Suprapubic skin (tissue), 4 donors: ENCODE results near the gene TPRX1. TPM values are rescaled to one million over a fixed set of nuclear protein-coding genes. Genes with fewer than 3 reads are reported as not detected.
"Not testable (repeated sequence)": the region's sequence is repeated elsewhere in the genome, so short reads cannot be mapped to it uniquely, and the experiment has no call there.

Experiments
- DNase-seq, 2 donors: peaks; one replicate each; pipeline ENCODE4 v3.0.0-alpha.2; 2019; ENCODE audit warnings: low spot score in 2 of 2
- H3K27ac ChIP-seq: fragments of 200-600 bp; sonication (generic); one replicate; pipeline ENCODE4 v1.5.1; 2019
- H3K27me3 ChIP-seq: fragments of 200-600 bp; sonication (generic); one replicate; pipeline ENCODE4 v1.5.1; 2019
- H3K36me3 ChIP-seq: fragments of 200-600 bp; sonication (generic); one replicate; pipeline ENCODE4 v1.5.1; 2019
- H3K4me1 ChIP-seq: fragments of 200-600 bp; sonication (generic); one replicate; pipeline ENCODE4 v1.5.1; 2019
- H3K4me3 ChIP-seq: fragments of 200-600 bp; sonication (generic); one replicate; pipeline ENCODE4 v1.5.1; 2019; ENCODE audit warnings: mild to moderate bottlenecking
- H3K9me3 ChIP-seq: fragments of 200-600 bp; sonication (generic); one replicate; pipeline ENCODE4 v1.5.1; 2019
- EP300 ChIP-seq: sonication (generic); formaldehyde crosslinking; IDR thresholded peaks from one replicate; pipeline ENCODE4 v1.6.1; 2017; ENCODE audit warnings: antibody characterized with exemption
- POLR2A ChIP-seq, 2 donors: fragments of 450-650 bp; IDR thresholded peaks; one replicate each; pipeline ENCODE4 v1.6.1; 2017; ENCODE audit warnings: antibody characterized with exemption in 2 of 2, mild to moderate bottlenecking in 2 of 2, moderate library complexity in 2 of 2
- POLR2AphosphoS5 ChIP-seq, 3 donors: sonication (generic); formaldehyde crosslinking; IDR thresholded peaks; one replicate each; pipeline ENCODE4 v1.6.1; 2017; ENCODE audit warnings: antibody characterized with exemption in 3 of 3
- WGBS: methylation state at CpG from one replicate; pipeline ENCODE4 v1.1.5; 2018; 5-methylcytosine and 5-hydroxymethylcytosine counted together
- total RNA-seq, 4 donors: library from RNA; depleted of rRNA; stranded (reverse); fragments of >200 nt; gene quantifications; one replicate each; pipeline ENCODE4 v1.1.0, GENCODE V29; 2016
- TF ChIP-seq, protein P1 (sequence below), 2 donors: fragments of 200-600 bp in 1 of 2; fragments of 450-650 bp in 1 of 2; sonication (generic) in 1 of 2; IDR thresholded peaks; one replicate each; pipeline ENCODE4 v1.5.1; 2016 to 2019; ENCODE audit warnings: antibody characterized with exemption in 2 of 2, mild to moderate bottlenecking in 1 of 2, moderate library complexity in 1 of 2

TPRX1 gene
- total RNA-seq, 4 donors from 2014 or later, result not detected

DNA sequence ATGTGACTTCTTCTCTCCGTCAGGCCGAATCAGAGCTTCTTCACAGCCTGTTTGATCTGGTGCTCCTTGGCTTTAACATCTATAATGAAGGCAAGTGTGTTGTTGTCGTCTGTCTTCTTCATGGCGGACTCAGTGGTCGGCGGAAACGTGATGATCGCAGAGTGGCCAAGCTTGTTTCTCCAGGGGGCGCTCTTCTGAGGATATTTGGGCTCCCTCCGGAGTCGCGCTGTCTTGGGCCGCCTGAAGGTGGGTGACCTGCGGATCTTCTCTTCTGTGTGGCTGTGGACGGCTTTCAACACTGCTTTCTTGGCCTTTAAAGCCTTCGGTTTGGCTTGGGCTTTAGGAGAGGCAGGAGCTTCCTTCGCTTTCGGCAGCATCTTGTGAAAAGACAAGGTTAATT, 9.8 kb downstream of the TPRX1 start:
- Histone ChIP-seq H3K4me1 (no peaks in the 10 kb centered on the region), H3K4me3 (no peak overlapping the region), H3K27me3 (no peaks in the 10 kb centered on the region), H3K27ac (no peak overlapping the region), H3K36me3 (no peaks in the 10 kb centered on the region), H3K9me3 (no peaks in the 10 kb centered on the region)
- WGBS, result 89% methylated on average over 18 of the region's 18 CpGs
- TF ChIP-seq POLR2AphosphoS5 (IDR thresholded peaks at IDR 0.05) (no peak), POLR2A (IDR thresholded peaks at IDR 0.05) (no peak), EP300 (no peak)
- TF ChIP-seq, protein P1, sequence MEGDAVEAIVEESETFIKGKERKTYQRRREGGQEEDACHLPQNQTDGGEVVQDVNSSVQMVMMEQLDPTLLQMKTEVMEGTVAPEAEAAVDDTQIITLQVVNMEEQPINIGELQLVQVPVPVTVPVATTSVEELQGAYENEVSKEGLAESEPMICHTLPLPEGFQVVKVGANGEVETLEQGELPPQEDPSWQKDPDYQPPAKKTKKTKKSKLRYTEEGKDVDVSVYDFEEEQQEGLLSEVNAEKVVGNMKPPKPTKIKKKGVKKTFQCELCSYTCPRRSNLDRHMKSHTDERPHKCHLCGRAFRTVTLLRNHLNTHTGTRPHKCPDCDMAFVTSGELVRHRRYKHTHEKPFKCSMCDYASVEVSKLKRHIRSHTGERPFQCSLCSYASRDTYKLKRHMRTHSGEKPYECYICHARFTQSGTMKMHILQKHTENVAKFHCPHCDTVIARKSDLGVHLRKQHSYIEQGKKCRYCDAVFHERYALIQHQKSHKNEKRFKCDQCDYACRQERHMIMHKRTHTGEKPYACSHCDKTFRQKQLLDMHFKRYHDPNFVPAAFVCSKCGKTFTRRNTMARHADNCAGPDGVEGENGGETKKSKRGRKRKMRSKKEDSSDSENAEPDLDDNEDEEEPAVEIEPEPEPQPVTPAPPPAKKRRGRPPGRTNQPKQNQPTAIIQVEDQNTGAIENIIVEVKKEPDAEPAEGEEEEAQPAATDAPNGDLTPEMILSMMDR (IDR thresholded peaks at IDR 0.05), result no peak
- DNase-seq, result no peak

DNA sequence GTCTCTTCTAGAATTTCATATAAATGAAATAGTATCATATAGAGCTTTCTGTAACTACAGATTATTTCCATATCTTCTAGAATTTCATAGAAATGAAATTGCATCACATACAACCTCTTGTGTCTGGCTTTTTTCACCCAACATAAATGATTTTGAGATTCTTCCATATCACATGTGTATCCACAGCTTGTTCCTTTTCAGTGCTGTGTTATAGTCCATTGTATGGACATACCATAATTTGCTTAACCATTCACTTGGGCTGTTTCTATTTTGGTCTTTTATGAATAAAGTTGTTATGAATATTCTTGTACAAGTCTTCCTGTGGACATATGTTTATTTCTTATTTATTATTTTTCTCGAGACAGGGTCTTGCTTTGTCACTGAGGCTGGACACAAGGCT, 11.7 kb downstream of the TPRX1 start:
- no peak for DNase-seq

DNA sequence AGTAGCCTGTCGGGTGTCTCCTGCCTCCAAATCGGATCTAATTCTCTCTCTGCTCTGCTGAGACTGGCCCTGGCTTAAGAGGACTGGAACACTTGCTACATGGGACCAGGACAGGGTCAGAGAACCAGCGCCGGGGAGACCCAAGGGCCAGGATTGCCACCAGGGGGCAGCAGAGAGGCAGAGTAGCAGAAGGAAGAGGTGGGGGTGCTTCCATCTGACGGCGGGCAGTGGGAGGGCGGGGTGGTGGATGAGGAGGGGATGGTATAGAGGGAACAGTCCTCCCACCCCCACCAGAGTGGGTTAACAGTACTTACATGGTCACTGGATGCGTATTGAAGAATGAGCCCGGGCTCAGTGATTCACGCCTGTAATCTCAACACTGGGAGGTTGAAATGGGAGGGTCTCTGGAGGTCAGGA, 13.9 kb downstream of the TPRX1 start:
- Histone ChIP-seq H3K27me3 (no peaks in the 10 kb centered on the region), H3K36me3 (peaks cover 14% of the 10 kb centered on the region), H3K9me3 (no peaks in the 10 kb centered on the region), H3K4me3 (no peak overlapping the region), H3K27ac (no peak overlapping the region), H3K4me1 (peaks cover 4% of the 10 kb centered on the region)
- TF ChIP-seq, protein P1 (IDR thresholded peaks at IDR 0.05), result peak; percentile 49 to 87
- TF ChIP-seq POLR2A (IDR thresholded peaks at IDR 0.05), result no peak
- WGBS, result 18% methylated on average over 10 of the region's 10 CpGs
- peak; percentile 87 to 93 for DNase-seq

More for the DNA sequence above, 11.7 kb downstream of the TPRX1 start:
- Histone ChIP-seq H3K4me3 (no peak overlapping the region), H3K9me3 (no peaks in the 10 kb centered on the region), H3K27ac (no peak overlapping the region), H3K4me1 (peaks cover 4% of the 10 kb centered on the region), H3K36me3 (no peaks in the 10 kb centered on the region), H3K27me3 (no peaks in the 10 kb centered on the region)
- no peak for TF ChIP-seq POLR2AphosphoS5 (IDR thresholded peaks at IDR 0.05)
- 94% methylated on average over 1 of the region's 1 CpG for WGBS

DNA sequence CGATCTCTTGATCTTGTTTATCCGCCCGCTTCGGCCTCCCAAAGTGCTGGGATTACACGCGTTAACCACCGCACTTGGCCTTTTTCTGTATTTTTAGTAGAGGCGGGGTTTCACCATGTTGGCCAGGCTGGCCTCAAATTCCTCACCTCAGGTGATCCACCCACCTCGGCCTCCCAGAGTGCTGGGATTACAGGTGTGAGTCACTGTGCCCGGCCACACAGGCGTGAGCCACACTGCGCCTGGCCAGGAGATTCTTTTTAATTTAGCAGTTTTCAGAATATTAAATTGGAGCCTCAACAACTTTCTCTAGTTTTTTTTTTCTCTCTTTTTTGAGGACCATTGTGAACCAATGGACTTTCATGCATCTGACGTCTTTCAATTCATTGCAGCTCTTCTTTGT, 14.5 kb downstream of the TPRX1 start:
- WGBS, result 86% methylated on average over 13 of the region's 13 CpGs
- not testable (repeated sequence) for H3K27ac ChIP-seq

DNA sequence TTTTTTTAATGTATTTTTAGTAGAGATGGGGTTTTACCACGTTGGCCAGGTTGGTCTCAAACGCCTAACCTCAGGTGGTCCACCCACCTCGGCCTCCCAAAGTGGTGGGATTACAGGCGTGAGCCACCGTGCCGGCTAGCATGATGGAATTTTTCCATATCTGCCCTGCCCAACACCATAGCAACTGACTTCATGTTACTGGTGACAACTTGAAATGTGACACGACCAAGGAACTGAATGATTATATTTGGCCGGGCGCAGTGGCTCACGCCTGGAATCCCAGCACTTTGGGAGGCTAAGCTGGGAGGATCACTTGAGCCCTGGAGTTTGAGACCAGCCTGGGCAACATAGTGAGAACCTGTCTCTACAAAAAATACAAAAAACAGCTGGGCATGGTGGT, 17.0 kb downstream of the TPRX1 start:
- H3K4me3 ChIP-seq, H3K27ac ChIP-seq, H3K4me1 ChIP-seq, DNase-seq, H3K9me3 ChIP-seq, H3K27me3 ChIP-seq: not testable (repeated sequence)
- peaks cover 45% of the 10 kb centered on the region for H3K36me3 ChIP-seq
- WGBS, result 80% methylated on average over 10 of the region's 10 CpGs

More for the DNA sequence above, 14.5 kb downstream of the TPRX1 start:
- peaks cover 20% of the 10 kb centered on the region for H3K36me3 ChIP-seq
- H3K27me3 ChIP-seq, H3K9me3 ChIP-seq, DNase-seq, H3K4me3 ChIP-seq, H3K4me1 ChIP-seq: not testable (repeated sequence)

DNA sequence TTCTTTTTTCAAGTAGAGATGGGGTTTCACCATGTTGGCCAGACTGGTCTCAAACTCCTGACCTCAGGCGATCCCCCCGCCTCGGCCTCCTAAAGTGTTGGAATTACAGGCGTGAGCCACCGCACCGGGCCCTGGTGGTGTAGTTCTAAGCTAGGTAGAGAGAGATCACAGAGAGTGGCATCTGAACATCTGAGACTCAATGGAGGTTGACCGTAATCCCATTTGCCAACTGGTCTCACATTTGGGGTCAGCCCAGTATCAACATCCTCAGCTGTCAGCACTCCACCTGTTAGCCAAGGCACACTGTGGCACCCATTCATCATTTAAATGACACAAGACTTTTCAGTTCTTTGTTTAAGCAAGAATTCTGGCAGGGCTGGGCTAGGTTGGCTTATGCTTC, 17.8 kb downstream of the TPRX1 start:
- peaks cover 48% of the 10 kb centered on the region for H3K36me3 ChIP-seq
- WGBS, result 95% methylated on average over 7 of the region's 7 CpGs
- H3K4me3 ChIP-seq, result no peak overlapping the region
- H3K27me3 ChIP-seq, result no peaks in the 10 kb centered on the region
- H3K9me3 ChIP-seq, result no peaks in the 10 kb centered on the region
- no peak overlapping the region for H3K27ac ChIP-seq
- peaks cover 16% of the 10 kb centered on the region for H3K4me1 ChIP-seq
- no peak for DNase-seq
- no peak for TF ChIP-seq POLR2AphosphoS5 (IDR thresholded peaks at IDR 0.05)
- TF ChIP-seq POLR2A (IDR thresholded peaks at IDR 0.05), result no peak
- no peak for TF ChIP-seq EP300
- TF ChIP-seq, protein P1 (IDR thresholded peaks at IDR 0.05), result no peak

DNA sequence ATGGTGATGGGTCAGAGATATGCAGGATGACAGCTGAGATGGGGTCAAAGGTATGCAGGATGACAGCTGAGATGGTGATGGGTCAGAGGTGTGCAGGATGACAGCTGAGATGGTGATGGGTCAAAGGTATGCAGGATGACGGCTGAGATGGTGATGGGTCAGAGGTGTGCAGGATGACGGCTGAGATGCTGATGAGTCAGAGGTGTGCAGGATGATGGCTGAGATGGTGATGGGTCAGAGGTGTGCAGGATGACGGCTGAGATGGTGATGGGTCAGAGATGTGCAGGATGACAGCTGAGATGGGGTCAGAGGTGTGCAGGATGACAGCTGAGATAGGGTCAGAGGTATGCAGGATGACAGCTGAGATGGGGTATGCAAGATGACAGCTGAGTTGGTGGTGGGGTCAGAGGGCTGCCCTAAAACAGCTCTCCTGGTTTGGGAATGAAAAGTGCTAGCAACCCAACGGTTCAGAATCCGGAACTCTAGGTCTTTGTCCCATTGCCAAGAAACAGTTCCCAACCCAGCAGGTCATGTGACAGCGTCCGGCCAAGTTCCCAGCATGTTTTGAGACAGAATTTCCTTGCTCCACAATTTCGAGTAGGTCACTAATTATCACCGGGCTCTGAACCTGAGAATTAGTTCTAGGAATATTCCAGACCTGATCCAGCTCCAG, 22.6 kb downstream of the TPRX1 start:
- Histone ChIP-seq H3K4me3 (no peak overlapping the region), H3K9me3 (no peaks in the 10 kb centered on the region)
- WGBS, result 33% methylated on average over 9 of the region's 9 CpGs

More for the DNA sequence above, 22.6 kb downstream of the TPRX1 start:
- no peaks in the 10 kb centered on the region for H3K27me3 ChIP-seq
- H3K27ac ChIP-seq, result no peak overlapping the region
- DNase-seq, result no peak
- peaks cover 52% of the 10 kb centered on the region for H3K4me1 ChIP-seq
- no peak for TF ChIP-seq POLR2AphosphoS5 (IDR thresholded peaks at IDR 0.05)
- no peak for TF ChIP-seq EP300
- peaks cover 56% of the 10 kb centered on the region for H3K36me3 ChIP-seq
